C4-2B (cell line): ENCODE results near the gene CDK5.

ENCODE experiments used
- CTCF ChIP-seq: fragments of 450-650 bp; conservative IDR thresholded peaks from 2 replicates; pipeline ENCODE4 v1.5.1; 2017; ENCODE audit warnings: mild to moderate bottlenecking
- ZFX ChIP-seq: fragments of 450-650 bp; IDR thresholded peaks from 2 replicates; pipeline ENCODE4 v1.6.1; 2017

- TF ChIP-seq CTCF (no peak), ZFX (peak; percentile 23; the same call in 1 of the 2 replicates)
These were observed 38.6 kb downstream of the CDK5 start for GRCh38 chr7:151019130-151019447.
